GF-D8 (cell line): ENCODE measurements around the gene AZGP1.
"Not testable (repeated sequence)": the region's sequence is repeated elsewhere in the genome, so short reads cannot be mapped to it uniquely, and the experiment has no call there.

Experiments used
- DNase-seq: peaks from one replicate; lab custom pipeline; 2025; lab: John Stamatoyannopoulos, UW

The AZGP1 gene

DNA sequence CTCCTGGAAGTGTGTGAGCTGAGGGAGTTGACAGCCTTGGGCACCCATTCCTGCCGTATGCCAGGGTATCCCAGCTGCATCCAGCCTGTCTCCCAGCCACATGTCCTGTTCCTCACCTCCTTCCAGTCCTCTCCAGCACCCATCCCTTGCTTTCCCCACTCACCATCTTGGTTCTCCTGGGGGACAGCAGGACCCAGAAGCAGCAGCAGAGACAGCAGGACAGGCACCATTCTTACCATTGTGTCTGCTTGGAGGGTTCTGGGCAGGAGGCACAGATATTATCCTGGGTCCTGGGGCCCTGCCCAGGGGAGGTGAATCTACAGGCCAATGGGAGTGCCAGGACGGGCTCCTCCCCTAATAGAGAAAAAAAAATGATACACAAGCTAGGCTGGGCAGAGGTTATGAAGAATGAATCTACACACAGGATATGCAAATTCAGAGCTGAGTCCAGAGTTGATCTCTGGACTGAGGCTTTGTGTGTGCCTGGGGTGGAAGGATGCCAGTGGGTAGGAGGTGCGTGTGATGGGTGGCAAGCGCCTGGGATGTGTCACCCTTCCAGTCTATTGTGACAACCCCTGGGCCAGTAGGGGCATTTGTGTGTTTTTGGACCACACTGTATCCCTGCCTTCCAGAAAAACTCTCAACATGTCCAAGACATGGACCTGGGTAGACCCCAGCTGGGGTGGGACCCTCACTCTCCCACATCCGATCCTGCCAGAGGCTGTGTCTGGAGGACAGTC, at the start of gene AZGP1:
AZGP1 (minus strand) TSS at position 250 of the 740 bp plus-strand sequence; CDS start at position 239, 11 bp downstream.
- DNase-seq, result no peak

GRCh38 chr7:100024020-100024619, 48.3 kb upstream of the AZGP1 start:
- no peak for DNase-seq

DNA sequence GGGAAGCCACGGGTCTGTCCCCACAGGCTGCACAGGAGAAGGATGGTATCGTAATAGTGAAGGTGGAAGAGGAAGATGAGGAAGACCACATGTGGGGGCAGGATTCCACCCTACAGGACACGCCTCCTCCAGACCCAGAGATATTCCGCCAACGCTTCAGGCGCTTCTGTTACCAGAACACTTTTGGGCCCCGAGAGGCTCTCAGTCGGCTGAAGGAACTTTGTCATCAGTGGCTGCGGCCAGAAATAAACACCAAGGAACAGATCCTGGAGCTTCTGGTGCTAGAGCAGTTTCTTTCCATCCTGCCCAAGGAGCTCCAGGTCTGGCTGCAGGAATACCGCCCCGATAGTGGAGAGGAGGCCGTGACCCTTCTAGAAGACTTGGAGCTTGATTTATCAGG, 47.7 kb upstream of the AZGP1 start:
- DNase-seq, result no peak

GRCh38 chr7:100022621-100023020, 46.8 kb upstream of the AZGP1 start:
- no peak for DNase-seq

DNA sequence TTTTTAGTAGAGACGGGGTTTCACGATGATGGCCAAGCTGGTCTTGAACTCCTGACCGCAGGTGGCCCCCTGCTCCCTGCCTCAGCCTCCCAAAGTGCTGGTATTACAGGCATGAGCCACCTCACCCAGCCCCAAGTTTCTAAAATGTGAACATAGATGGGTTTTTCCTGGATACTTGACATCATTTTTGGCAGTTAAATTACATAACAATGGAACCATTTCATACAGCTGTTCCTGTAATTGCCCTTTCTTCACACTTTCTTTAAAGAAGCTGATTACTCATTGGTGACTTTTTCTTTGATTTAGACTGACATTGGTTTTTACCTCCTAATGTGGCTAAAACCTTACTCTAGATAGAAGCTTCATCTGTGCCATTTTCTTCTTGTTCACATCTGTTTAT, 45.5 kb upstream of the AZGP1 start:
- peak; percentile 50 for DNase-seq

DNA sequence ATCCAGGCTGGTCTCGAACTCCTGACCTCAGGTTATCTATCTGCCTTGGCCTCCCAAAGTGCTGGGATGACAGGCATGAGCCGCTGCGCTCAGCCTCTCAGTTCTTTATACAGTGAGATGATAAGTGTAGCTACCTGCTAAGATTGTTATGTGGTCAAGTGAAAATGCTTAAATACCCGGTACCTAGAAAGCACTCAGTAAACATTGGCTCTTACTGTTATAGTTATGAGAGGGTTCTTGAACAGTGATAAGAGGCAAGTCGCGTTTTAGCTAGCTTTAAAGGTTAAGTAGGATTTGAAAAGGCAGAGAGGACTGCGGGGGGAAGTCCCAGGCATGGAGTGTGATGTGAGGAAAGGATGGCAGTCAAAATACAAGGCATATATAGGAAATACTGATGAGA, 44.1 kb upstream of the AZGP1 start:
- no peak for DNase-seq

- no peak for DNase-seq
These were observed 42.0 kb upstream of the AZGP1 start for GRCh38 chr7:100017875-100018274.

GRCh38 chr7:100017300-100017699, 41.5 kb upstream of the AZGP1 start:
- no peak for DNase-seq

DNA sequence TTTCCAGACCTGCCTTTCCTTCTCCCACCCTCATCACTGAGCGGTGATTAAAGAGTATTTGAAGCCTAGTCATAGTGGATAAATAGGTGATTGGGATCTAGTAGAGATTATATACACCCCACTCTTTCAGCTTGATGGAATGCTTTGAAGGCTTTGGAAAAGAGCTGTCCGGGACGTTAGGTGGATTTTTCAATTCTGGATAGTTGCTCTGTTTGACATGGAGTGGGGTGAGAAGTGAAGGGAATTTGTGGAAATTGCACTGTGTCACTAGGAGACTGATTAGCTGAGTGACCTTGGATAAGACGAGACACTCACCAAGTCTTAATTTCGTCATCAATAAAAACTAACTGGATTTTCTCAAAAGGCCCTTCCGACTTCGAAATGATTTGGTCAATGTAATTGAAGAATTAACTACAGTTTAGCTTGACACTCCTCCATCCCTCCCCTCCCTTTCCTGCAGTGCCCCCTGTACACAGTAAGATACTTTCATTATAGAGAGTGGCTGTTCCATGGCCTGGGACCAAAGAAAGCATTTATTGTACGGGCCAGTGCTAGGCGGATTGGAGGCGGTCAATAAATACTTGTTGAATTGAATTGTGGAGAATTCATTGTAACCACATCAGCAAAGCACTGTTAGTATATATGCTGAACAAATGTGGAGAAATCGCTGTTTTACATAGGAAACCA, 40.5 kb upstream of the AZGP1 start:
- no peak for DNase-seq

DNA sequence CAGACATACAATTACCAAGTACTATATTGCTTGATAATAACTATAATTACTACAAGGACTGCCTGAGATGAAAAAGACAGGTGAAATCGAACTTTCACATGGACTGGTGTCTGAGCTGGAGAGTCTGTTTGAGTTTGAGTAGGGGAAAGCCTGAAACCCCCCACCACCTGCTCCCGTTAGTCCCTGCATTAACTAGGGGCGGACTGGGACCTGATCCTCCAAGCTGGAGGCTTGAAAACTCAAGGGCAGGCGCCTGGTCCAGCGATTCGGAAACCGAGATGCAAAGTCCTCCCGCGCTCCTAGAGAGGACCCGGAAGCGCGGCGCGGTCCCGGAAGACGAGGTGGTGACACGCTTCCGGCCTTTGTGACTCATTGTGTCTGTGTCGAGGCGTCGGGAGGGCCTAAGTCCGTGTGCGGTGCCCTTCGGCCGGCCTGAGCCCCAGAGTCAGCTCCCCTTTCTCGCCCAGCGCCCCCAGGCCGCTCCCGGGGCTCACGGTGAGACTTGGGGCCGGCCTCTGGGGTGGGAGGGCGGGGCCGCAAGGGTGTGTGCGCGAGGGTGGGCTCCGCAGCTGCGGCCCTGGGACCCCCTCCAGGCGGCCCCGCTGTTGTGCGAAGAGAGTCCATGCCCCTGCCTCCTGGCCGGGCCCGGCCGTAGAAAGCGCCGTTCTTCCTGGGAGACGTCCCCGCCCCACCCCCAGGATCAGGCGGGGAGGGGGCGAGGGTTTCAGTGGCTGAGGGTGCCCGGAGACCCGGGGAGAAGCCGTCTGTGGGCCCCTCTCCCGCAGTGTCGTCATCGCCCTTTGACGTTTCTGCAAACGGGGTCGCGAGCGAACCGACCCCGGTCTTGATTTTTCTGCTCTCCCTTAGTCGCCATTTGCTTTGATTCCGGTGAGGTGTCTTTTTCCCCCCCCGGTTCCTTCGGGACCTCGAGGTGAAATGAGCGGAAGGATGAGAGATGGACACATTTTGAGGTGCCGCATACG, 39.7 kb upstream of the AZGP1 start, which contains the start of gene ZKSCAN1:
ZKSCAN1 (plus strand) TSS at position 365 of the 983 bp plus-strand sequence. CDS start 7,911 bp downstream, outside the sequence.
- DNase-seq, result peak; percentile 81

GRCh38 chr7:100013328-100013676, 37.5 kb upstream of the AZGP1 start:
- DNase-seq, result no peak

DNA sequence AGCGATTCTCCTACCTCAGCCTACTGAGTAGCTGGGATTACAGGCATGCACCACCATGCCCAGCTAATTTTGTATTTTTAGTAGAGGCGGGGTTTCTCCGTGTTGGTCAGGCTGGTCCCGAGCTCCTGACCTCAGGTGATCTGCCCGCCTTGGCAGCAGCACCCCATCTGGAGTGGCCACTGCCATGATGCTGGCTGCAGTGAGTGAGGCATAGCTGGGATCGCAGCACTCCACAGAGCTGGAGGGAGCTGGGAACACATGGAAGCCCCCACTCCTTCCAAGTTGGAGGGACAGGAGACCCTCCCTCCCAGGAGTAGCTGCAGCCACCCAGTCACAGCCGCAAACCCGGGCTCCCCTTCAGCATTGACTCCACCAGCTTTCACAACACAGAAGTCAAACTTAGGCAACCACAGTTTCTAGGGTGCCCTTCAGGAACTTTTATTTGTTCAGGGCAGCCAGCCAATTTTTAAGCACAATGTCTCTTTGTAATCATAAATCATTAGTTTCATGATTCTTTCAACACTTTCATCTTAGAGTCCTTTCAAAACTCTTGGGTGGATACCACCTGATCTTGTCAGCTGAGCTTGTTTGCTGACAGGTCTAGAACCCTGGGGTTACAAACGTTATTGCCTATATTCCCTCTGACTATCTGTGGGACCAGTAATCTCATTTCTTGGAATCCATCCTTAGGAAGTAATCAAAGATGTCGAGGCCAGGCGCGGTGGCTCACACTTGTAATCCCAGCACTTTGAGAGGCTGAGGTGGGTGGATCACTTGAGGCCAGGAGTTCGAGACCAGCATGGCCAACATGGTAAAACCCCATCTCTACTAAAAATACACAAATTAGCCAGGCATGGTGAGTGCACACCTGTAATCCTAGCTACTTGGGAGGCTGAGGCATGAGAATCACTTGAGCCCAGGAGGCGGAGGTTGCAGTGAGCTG, 36.8 kb upstream of the AZGP1 start:
- DNase-seq, result not testable (repeated sequence)

GRCh38 chr7:100011516-100011915, 35.7 kb upstream of the AZGP1 start:
- DNase-seq, result no peak

DNA sequence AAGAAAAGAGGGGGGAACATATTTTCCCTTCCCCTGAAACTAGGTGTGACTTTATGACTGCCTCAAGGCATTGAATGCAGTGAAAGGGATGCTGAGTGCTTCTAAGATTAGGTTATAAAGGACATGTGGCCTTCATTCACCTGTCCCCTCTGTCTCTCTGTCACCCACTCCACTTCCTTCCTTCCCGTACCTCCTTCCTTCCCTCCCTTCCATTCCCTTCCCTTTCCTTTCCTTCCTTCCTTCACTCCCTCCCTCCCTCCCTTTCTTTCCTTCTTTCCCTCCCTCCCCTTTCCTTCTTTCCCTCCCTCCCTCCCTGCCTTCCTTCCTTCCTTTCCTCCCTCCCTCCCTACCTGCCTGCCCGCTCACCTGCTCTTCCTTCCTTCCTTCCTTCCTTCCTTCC, 35.1 kb upstream of the AZGP1 start:
- DNase-seq, result no peak

- DNase-seq, result not testable (repeated sequence)
These were observed 34.1 kb upstream of the AZGP1 start for GRCh38 chr7:100009952-100010351.

DNA sequence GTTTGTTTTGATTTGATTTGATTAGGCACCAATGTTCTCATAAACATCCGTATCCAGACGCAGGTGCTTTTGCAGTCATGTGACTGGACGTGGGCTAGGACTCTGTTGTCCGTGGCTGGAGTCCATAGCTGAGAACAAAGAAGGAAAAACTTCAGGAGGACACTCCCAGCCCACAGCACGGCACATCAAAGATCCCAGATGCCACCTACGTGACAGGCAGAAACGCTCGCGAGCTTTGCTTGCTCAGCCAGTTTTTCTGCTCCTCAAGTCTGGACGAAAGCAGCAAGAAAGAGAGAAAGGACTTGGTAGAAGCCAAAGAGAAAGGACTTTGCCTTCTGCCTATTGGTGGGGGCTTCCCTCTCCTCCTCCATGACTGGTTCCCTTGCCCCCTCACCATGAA, 32.7 kb upstream of the AZGP1 start:
- DNase-seq, result no peak

- no peak for DNase-seq
These were observed 32.1 kb upstream of the AZGP1 start for GRCh38 chr7:100007887-100008286.

GRCh38 chr7:100003711-100004661, 28.2 kb upstream of the AZGP1 start:
- no peak for DNase-seq

GRCh38 chr7:100000239-100000638, 24.4 kb upstream of the AZGP1 start:
- DNase-seq, result no peak
